PC-3 (cell line): ENCODE results near the gene ILKAP. TPM values are rescaled to one million over a fixed set of nuclear protein-coding genes. Genes with fewer than 3 reads are reported as not detected.

Experiments used
- ATAC-seq: fragments of 200-7000 bp; cut with Tn5 transposase; 2 replicates; pipeline ENCODE4 v1.9.1; 2020; ENCODE audit warnings: mild to moderate bottlenecking, moderate library complexity
- BruUV-seq: library from RNA; stranded (reverse); fragments of 400-500 nt; replicated peaks from 2 replicates; lab custom pipeline; 2021; lab: Mats Ljungman, UMichigan
- CTCF ChIA-PET: fragments of 300-600 bp; sonication (Branson Sonifier 250); formaldehyde crosslinking; loops from one replicate; lab custom pipeline; 2022; ENCODE audit warnings: antibody characterized with exemption; lab: Charles Lee
- POLR2A ChIA-PET: fragments of 300-600 bp; sonication (Branson Sonifier 250); formaldehyde crosslinking; loops from one replicate; lab custom pipeline; 2022; ENCODE audit warnings: antibody characterized with exemption; ENCODE audit not compliant: unreplicated experiment; lab: Charles Lee
- DNase-seq: peaks from one replicate; pipeline ENCODE4 v3.0.0-alpha.2; 2015
- H2AFZ ChIP-seq: fragments of 300-600 bp; sonication (generic); 2 replicates; pipeline ENCODE4 v1.6.0; 2016; ENCODE audit warnings: antibody characterized with exemption, low read length
- H3F3A ChIP-seq: fragments of 300-600 bp; sonication (generic); one replicate; pipeline ENCODE4 v1.6.0; 2017; ENCODE audit warnings: antibody characterized with exemption, low read length, control low read depth, mild to moderate bottlenecking; ENCODE audit not compliant: unreplicated experiment
- H3K27ac ChIP-seq: fragments of 300-600 bp; sonication (generic); 2 replicates; pipeline ENCODE4 v1.5.1; 2016; ENCODE audit warnings: mild to moderate bottlenecking, low read length
- H3K27me3 ChIP-seq: fragments of 300-600 bp; sonication (generic); 2 replicates; pipeline ENCODE4 v1.6.1; 2016; ENCODE audit warnings: low read length, mixed read lengths
- H3K36me3 ChIP-seq: fragments of 300-600 bp; sonication (generic); 2 replicates; pipeline ENCODE4 v1.6.1; 2016; ENCODE audit warnings: low read depth, mixed run types, low read length, mixed read lengths
- H3K4me1 ChIP-seq: fragments of 300-600 bp; sonication (generic); 2 replicates; pipeline ENCODE4 v1.5.1; 2016; ENCODE audit warnings: low read length; ENCODE audit not compliant: insufficient read depth
- H3K4me2 ChIP-seq: fragments of 300-600 bp; sonication (generic); 2 replicates; pipeline ENCODE4 v1.6.0; 2016; ENCODE audit warnings: low read length
- H3K4me3 ChIP-seq: fragments of 300-600 bp; sonication (generic); 2 replicates; pipeline ENCODE4 v1.5.1; 2016; ENCODE audit warnings: mild to moderate bottlenecking, low read length, mixed read lengths
- H3K79me2 ChIP-seq: fragments of 300-600 bp; sonication (generic); 2 replicates; pipeline ENCODE4 v1.6.1; 2017; ENCODE audit warnings: low read length, mixed read lengths
- H3K9ac ChIP-seq: fragments of 300-600 bp; sonication (generic); 2 replicates; pipeline ENCODE4 v1.6.0; 2016; ENCODE audit warnings: mild to moderate bottlenecking, low read length
- H3K9me2 ChIP-seq: fragments of 300-600 bp; sonication (generic); replicated peaks from 2 replicates; pipeline ENCODE4 v1.6.1; 2016; ENCODE audit warnings: mixed run types, low read length, mixed read lengths
- H3K9me3 ChIP-seq: fragments of 300-600 bp; sonication (generic); 2 replicates; pipeline ENCODE4 v1.6.1; 2016; ENCODE audit warnings: low read length, mixed read lengths
- H4K20me1 ChIP-seq: fragments of 300-600 bp; sonication (generic); 2 replicates; pipeline ENCODE4 v1.6.1; 2016; ENCODE audit warnings: low read length, mixed read lengths
- EZH2 ChIP-seq: fragments of 300-600 bp; sonication (generic); IDR thresholded peaks from one replicate; pipeline ENCODE4 v1.6.1; 2017; ENCODE audit warnings: antibody characterized with exemption, mild to moderate bottlenecking, low read length; ENCODE audit not compliant: unreplicated experiment
- EZH2phosphoT487 ChIP-seq: fragments of 300-600 bp; sonication (generic); IDR thresholded peaks from 2 replicates; pipeline ENCODE4 v1.6.1; 2018; ENCODE audit warnings: mild to moderate bottlenecking, antibody characterized with exemption, low read length, borderline replicate concordance
- intact Hi-C: fragments of 100-400 bp; cut with micrococcal nuclease; formaldehyde crosslinking; loops from 2 replicates; pipeline ENCODE4 v1.9.0; 2023
- total RNA-seq: library from RNA; depleted of rRNA; stranded (reverse); fragments of >200 nt; gene quantifications from 2 replicates; pipeline ENCODE4 v1.2.3, GENCODE V29; 2014
- TF ChIP-seq, protein P1 (sequence below): fragments of 300-600 bp; sonication (generic); conservative IDR thresholded peaks from 2 replicates; pipeline ENCODE4 v1.5.1; 2017; ENCODE audit warnings: antibody characterized with exemption, low read depth, mild to moderate bottlenecking, low read length

The ILKAP gene
- total RNA-seq, 1 experiment from 2014 or later = 30.7 TPM

DNA sequence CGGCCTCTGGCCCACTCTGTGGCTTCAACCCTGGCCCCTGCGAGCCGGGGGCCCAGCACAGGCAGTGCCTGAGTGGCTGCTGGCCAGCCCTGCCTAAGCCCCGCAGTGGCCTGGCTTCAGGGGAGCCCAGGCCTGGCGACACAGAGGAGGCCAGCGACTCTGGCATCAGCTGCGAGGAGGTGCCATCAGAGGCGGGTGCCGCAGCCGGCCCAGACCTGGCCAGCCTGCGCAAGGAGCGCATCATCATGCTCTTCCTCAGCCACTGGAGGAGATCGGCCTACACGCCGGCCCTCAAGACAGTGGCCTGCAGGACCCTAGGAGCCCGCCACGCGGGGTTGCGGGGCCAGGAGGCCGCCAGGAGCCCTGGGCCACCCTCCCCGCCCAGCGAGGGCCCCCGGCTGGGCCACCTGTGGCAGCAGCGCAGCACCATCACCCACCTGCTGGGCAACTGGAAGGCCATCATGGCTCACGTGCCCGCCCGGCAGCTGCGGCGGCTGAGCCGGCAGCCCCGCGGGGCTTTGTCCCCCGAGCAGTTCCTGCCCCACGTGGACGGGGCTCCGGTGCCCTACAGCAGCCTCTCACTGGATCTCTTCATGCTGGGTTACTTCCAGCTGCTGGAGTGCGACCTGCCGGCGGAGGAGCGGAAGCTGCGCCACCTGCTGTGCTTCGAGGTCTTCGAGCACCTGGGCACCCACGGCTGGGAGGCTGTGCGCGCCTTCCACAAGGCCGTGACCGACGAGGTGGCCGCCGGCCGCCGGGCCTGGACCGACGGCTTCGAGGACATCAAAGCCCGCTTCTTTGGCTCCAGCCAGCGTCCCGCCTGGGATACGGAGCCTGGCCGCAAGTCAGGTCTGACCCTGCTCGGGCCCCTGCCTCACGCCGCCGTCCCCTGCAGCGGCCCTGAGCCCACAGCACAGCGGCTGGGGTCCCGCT lies 72.5 kb downstream of the ILKAP start:
- no peaks in the 10 kb centered on the region for H3K36me3 ChIP-seq
- no peak overlapping the region for H3K27ac ChIP-seq
- intact Hi-C loops = no loop called here
- H3K4me2 ChIP-seq = no peak overlapping the region
- H3K9ac ChIP-seq = no peak overlapping the region
- no peaks in the 10 kb centered on the region for H3F3A ChIP-seq
- POLR2A ChIA-PET = no interaction called here
- TF ChIP-seq EZH2phosphoT487 (no peak), EZH2 (no peak)
- TF ChIP-seq, protein P1, sequence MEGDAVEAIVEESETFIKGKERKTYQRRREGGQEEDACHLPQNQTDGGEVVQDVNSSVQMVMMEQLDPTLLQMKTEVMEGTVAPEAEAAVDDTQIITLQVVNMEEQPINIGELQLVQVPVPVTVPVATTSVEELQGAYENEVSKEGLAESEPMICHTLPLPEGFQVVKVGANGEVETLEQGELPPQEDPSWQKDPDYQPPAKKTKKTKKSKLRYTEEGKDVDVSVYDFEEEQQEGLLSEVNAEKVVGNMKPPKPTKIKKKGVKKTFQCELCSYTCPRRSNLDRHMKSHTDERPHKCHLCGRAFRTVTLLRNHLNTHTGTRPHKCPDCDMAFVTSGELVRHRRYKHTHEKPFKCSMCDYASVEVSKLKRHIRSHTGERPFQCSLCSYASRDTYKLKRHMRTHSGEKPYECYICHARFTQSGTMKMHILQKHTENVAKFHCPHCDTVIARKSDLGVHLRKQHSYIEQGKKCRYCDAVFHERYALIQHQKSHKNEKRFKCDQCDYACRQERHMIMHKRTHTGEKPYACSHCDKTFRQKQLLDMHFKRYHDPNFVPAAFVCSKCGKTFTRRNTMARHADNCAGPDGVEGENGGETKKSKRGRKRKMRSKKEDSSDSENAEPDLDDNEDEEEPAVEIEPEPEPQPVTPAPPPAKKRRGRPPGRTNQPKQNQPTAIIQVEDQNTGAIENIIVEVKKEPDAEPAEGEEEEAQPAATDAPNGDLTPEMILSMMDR = no peak
- H4K20me1 ChIP-seq = no peaks in the 10 kb centered on the region
- H3K9me3 ChIP-seq = no peaks in the 10 kb centered on the region
- H2AFZ ChIP-seq = no peak overlapping the region
- CTCF ChIA-PET = no interaction called here
- DNase-seq (no peak), ATAC-seq (no peak)
- no TSS peak for BruUV-seq
- no peaks in the 10 kb centered on the region for H3K27me3 ChIP-seq
- H3K9me2 ChIP-seq = no peaks in the 10 kb centered on the region
- H3K79me2 ChIP-seq = no peaks in the 10 kb centered on the region
- no peak overlapping the region for H3K4me3 ChIP-seq
- H3K4me1 ChIP-seq = no peaks in the 10 kb centered on the region

DNA sequence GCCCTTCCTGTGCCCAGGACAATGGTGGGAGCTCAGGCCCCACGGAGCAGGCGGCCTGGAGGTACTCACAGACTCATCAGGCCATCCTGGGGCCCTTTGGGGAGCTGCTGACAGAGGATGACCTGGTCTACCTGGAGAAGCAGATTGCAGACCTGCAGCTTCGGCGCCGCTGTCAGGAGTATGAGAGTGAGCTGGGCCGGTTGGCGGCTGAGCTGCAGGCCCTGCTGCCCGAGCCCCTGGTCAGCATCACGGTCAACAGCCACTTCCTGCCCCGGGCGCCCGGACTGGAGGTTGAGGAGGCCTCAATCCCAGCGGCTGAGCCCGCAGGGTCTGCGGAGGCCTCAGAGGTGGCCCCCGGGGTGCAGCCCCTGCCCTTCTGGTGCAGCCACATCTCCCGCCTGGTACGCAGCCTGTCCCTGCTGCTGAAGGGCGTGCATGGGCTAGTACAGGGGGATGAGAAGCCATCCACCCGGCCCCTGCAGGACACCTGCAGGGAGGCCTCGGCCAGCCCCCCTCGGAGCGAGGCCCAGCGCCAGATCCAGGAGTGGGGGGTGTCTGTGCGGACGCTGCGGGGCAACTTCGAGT lies 73.3 kb downstream of the ILKAP start:
- intact Hi-C loops = no loop called here
- ATAC-seq = no peak
- Histone ChIP-seq H2AFZ (no peak overlapping the region), H3K36me3 (no peaks in the 10 kb centered on the region), H3K9me2 (no peaks in the 10 kb centered on the region), H3K27ac (no peak overlapping the region), H3K9me3 (no peaks in the 10 kb centered on the region), H4K20me1 (no peaks in the 10 kb centered on the region), H3K9ac (no peak overlapping the region), H3K4me3 (no peak overlapping the region), H3K4me1 (no peaks in the 10 kb centered on the region), H3K79me2 (no peaks in the 10 kb centered on the region), H3F3A (no peaks in the 10 kb centered on the region), H3K4me2 (no peak overlapping the region), H3K27me3 (no peaks in the 10 kb centered on the region)
- no TSS peak for BruUV-seq
- ChIA-PET POLR2A (no interaction called here), CTCF (no interaction called here)
- no peak for DNase-seq
- no peak for TF ChIP-seq EZH2phosphoT487
- TF ChIP-seq EZH2 = no peak

DNA sequence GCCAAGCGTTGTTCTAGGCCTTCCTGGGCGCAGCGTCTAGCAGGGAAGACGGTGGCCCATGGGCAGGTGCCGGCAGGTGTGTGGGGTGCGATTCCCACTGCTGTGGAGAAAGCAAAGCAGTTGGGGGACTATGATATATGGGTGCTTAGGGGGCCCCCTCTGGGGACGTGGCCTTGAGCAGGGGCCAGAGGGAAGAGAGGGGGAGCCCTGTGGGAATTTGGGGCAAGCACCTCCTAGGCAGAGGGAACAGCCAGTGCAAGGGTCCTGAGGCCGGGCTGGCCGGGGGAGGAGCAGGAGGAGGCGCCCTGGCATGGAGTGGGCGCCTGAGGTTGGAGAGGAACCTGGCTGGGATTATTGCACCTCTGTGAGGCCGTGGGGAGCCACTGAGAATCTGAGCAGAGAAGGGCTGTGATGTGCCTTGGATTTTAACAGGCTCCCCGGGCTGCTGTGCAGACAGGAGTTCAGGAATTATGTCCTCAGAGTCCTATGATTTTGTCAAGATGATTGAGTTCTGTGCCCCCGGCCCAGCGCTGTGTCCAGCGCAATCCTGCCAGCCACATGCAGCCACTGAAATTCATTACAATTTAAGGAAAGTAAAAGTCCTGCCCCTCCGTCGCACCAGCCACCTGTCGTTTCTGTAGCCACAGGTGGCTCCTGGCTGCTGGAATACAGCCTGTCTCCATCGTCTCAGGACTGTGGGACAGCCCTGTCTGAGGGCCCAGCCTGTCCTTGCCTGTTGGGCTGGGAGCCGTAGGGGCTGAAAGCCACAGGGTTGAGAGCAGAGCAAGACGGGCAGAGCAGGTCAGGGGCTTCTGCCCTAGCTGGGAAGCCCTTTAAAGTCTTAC lies 74.1 kb downstream of the ILKAP start:
- Histone ChIP-seq H3K4me1 (no peaks in the 10 kb centered on the region), H3K27ac (no peak overlapping the region), H3K4me3 (no peak overlapping the region), H3K9me2 (no peaks in the 10 kb centered on the region), H3K9me3 (no peaks in the 10 kb centered on the region), H3K27me3 (no peaks in the 10 kb centered on the region), H3F3A (no peaks in the 10 kb centered on the region), H3K79me2 (no peaks in the 10 kb centered on the region), H3K36me3 (no peaks in the 10 kb centered on the region), H3K9ac (no peak overlapping the region), H2AFZ (no peak overlapping the region), H3K4me2 (no peak overlapping the region), H4K20me1 (no peaks in the 10 kb centered on the region)
- BruUV-seq = no TSS peak
- TF ChIP-seq EZH2phosphoT487 = no peak
- TF ChIP-seq EZH2 = no peak
- TF ChIP-seq, protein P1 = no peak
- DNase-seq (no peak), ATAC-seq (no peak)
- POLR2A ChIA-PET = no interaction called here
- intact Hi-C loops = no loop called here
- CTCF ChIA-PET = no interaction called here
